IMR-90 (cell line): ENCODE data around the gene PRKCA. TPM values are rescaled to one million over a fixed set of nuclear protein-coding genes. Genes with fewer than 3 reads are reported as not detected.
A peak's percentile ranks its signal among the peaks of the same experiment; 100 is the strongest.

ENCODE experiments used
- ATAC-seq: fragments of 200-7000 bp; cut with Tn5 transposase; 2 replicates; pipeline ENCODE4 v1.9.1; 2020; ENCODE audit warnings: low read depth, mild to moderate bottlenecking, moderate library complexity
- BruUV-seq: library from RNA; stranded (reverse); fragments of 400-500 nt; replicated peaks from 2 replicates; lab custom pipeline; 2021; lab: Mats Ljungman, UMichigan
- CTCF ChIA-PET: fragments of 300-600 bp; formaldehyde crosslinking; extraction: SDS; loops from one replicate; lab custom pipeline; 2021; ENCODE audit warnings: antibody characterized with exemption; lab: Yijun Ruan, JAX
- POLR2A ChIA-PET: fragments of 300-600 bp; sonication (Branson Sonifier 250); formaldehyde crosslinking; loops from one replicate; lab custom pipeline; 2022; ENCODE audit warnings: antibody characterized with exemption; ENCODE audit not compliant: unreplicated experiment; lab: Charles Lee
- DNase-seq: peaks from one replicate; pipeline ENCODE4 v3.0.0; 2013
- H2AFZ ChIP-seq: replicated peaks from 2 replicates; pipeline ENCODE3; 2013; ENCODE audit warnings: low read length, mild to moderate bottlenecking; ENCODE audit not compliant: poor library complexity
- H2AK5ac ChIP-seq: 2 replicates; pipeline ENCODE4 v1.6.1; 2013; ENCODE audit warnings: low read depth, low read length, inconsistent platforms
- H2AK9ac ChIP-seq: replicated peaks from 2 replicates; pipeline ENCODE3; 2013; ENCODE audit warnings: mild to moderate bottlenecking, low read depth, low read length, moderate library complexity; ENCODE audit not compliant: poor library complexity
- H2BK120ac ChIP-seq: 2 replicates; pipeline ENCODE4 v1.6.1; 2013; ENCODE audit warnings: low read depth, low read length, inconsistent platforms
- H2BK15ac ChIP-seq: 3 replicates; pipeline ENCODE4 v1.6.1; 2013; ENCODE audit warnings: low read depth, low read length, inconsistent platforms
- H2BK20ac ChIP-seq: 2 replicates; pipeline ENCODE4 v1.6.1; 2013; ENCODE audit warnings: low read depth, mild to moderate bottlenecking, inconsistent platforms, low read length, moderate library complexity
- H2BK5ac ChIP-seq: 2 replicates; pipeline ENCODE4 v1.6.1; 2013; ENCODE audit warnings: mild to moderate bottlenecking, low read depth, low read length, inconsistent platforms; ENCODE audit not compliant: poor library complexity, severe bottlenecking
- H3K14ac ChIP-seq: replicated peaks from 2 replicates; pipeline ENCODE4 v1.6.1; 2013; ENCODE audit warnings: low read depth, low read length, inconsistent platforms
- H3K18ac ChIP-seq: 2 replicates; pipeline ENCODE4 v1.6.1; 2013; ENCODE audit warnings: low read depth, low read length, control low read depth
- H3K23ac ChIP-seq: 2 replicates; pipeline ENCODE4 v1.6.1; 2013; ENCODE audit warnings: low read depth, low read length, inconsistent platforms
- H3K27ac ChIP-seq: 2 replicates; pipeline ENCODE4 v1.5.1; 2013; ENCODE audit warnings: mild to moderate bottlenecking, control low read depth, low read length; ENCODE audit not compliant: insufficient read depth
- H3K27me3 ChIP-seq: 2 replicates; pipeline ENCODE4 v1.6.1; 2013; ENCODE audit warnings: low read length; ENCODE audit not compliant: control insufficient read depth, insufficient read depth
- H3K36me3 ChIP-seq: 2 replicates; pipeline ENCODE4 v1.6.1; 2013; ENCODE audit warnings: low read length, mixed read lengths; ENCODE audit not compliant: control insufficient read depth, insufficient read depth
- H3K4ac ChIP-seq: 2 replicates; pipeline ENCODE4 v1.6.1; 2013; ENCODE audit warnings: low read depth, low read length, inconsistent platforms
- H3K4me1 ChIP-seq: 2 replicates; pipeline ENCODE4 v1.6.1; 2013; ENCODE audit warnings: low read length, mixed read lengths; ENCODE audit not compliant: control insufficient read depth, insufficient read depth
- H3K4me2 ChIP-seq: 2 replicates; pipeline ENCODE4 v1.6.1; 2013; ENCODE audit warnings: low read depth, mild to moderate bottlenecking, control low read depth, low read length, moderate library complexity
- H3K4me3 ChIP-seq: 2 replicates; pipeline ENCODE4 v1.5.1; 2013; ENCODE audit warnings: low read depth, mild to moderate bottlenecking, control low read depth, low read length, moderate library complexity; ENCODE audit not compliant: insufficient read depth
- H3K56ac ChIP-seq: 2 replicates; pipeline ENCODE4 v1.6.1; 2013; ENCODE audit warnings: low read length, inconsistent platforms; ENCODE audit not compliant: insufficient read depth; ENCODE audit errors: extremely low read depth
- H3K79me1 ChIP-seq, 2 experiments: 2 replicates each; pipeline ENCODE4 v1.6.1; 2013; ENCODE audit warnings: low read length in 2 of 2, inconsistent platforms in 1 of 2, low read depth in 1 of 2
- H3K9ac ChIP-seq: 2 replicates; pipeline ENCODE4 v1.6.1; 2013; ENCODE audit warnings: low read depth, low read length, control low read depth
- H3K9me1 ChIP-seq: 2 replicates; pipeline ENCODE4 v1.6.1; 2013; ENCODE audit warnings: low read length, inconsistent platforms; ENCODE audit not compliant: insufficient read depth
- H3K9me3 ChIP-seq: 2 replicates; pipeline ENCODE4 v1.6.1; 2013; ENCODE audit warnings: low read length; ENCODE audit not compliant: control insufficient read depth, insufficient read depth
- H4K20me1 ChIP-seq: 2 replicates; pipeline ENCODE4 v1.6.1; 2013; ENCODE audit warnings: low read length, inconsistent platforms; ENCODE audit not compliant: insufficient read depth
- H4K5ac ChIP-seq: 2 replicates; pipeline ENCODE4 v1.6.1; 2013; ENCODE audit warnings: mild to moderate bottlenecking, low read depth, low read length, control low read depth
- H4K8ac ChIP-seq, 2 experiments: 2 replicates each; pipeline ENCODE4 v1.6.1; 2013; ENCODE audit warnings: low read depth in 2 of 2, low read length in 2 of 2, control low read depth in 1 of 2, inconsistent platforms in 1 of 2
- H4K91ac ChIP-seq: 2 replicates; pipeline ENCODE4 v1.6.1; 2013; ENCODE audit warnings: low read depth, low read length, inconsistent platforms; ENCODE audit not compliant: insufficient read depth
- CEBPB ChIP-seq: IDR thresholded peaks from 2 replicates; pipeline ENCODE4 v1.6.1; 2012; ENCODE audit warnings: low read depth, low read length, improper control_type of control experiment
- FOS ChIP-seq: fragments of 150-350 bp; IDR thresholded peaks from 2 replicates; pipeline ENCODE4 v1.6.1; 2016; ENCODE audit warnings: low read depth, low read length
- MAZ ChIP-seq: IDR thresholded peaks from 2 replicates; pipeline ENCODE4 v1.6.1; 2012; ENCODE audit warnings: low read depth, mild to moderate bottlenecking, low read length, improper control_type of control experiment, moderate library complexity, borderline replicate concordance
- RFX5 ChIP-seq: IDR thresholded peaks from 2 replicates; pipeline ENCODE4 v1.8.0; 2012; ENCODE audit warnings: low read depth, mild to moderate bottlenecking, low read length, moderate library complexity
- WGBS, 2 experiments: methylation state at CpG; one replicate each; pipeline versions ENCODE4 v1.1.5 to v1.1.7; 2013; ENCODE audit warnings: missing lambda C conversion rate in 2 of 2; ENCODE audit not compliant: insufficient read length in 1 of 2; ENCODE audit errors: extremely low coverage in 2 of 2; 5-methylcytosine and 5-hydroxymethylcytosine counted together
- dilution Hi-C: fragments of 300-500 bp; cut with HindIII; formaldehyde crosslinking; loops from one replicate; pipeline ENCODE4 v1.14.3; 2018; ENCODE audit warnings: low sequenced_read_pairs; ENCODE audit not compliant: unreplicated experiment
- in situ Hi-C: fragments of 300-500 bp; cut with MboI; formaldehyde crosslinking; loops from 3 replicates; pipeline ENCODE4 v1.14.3; 2019; ENCODE audit warnings: low sequenced_read_pairs, inconsistent platforms, mixed read lengths
- intact Hi-C: fragments of 100-400 bp; cut with micrococcal nuclease; formaldehyde crosslinking; loops from 2 replicates; pipeline ENCODE4 v1.10.0; 2022
- polyA plus RNA-seq, 3 experiments: library from polyadenylated mRNA; depleted of rRNA; stranded (reverse); fragments of >200 nt; gene quantifications; 2 replicates each; pipeline ENCODE4 v1.2.3, GENCODE V29; 2012; ENCODE audit warnings: low replicate concordance in 1 of 3
- total RNA-seq: library from RNA; depleted of rRNA; stranded (reverse); fragments of >200 nt; gene quantifications from 2 replicates; pipeline ENCODE4 v1.2.3, GENCODE V29; 2012
- TF ChIP-seq, protein P1 (sequence below): fragments of 150-350 bp; IDR thresholded peaks from 2 replicates; pipeline ENCODE4 v1.6.1; 2017; ENCODE audit warnings: mild to moderate bottlenecking, antibody characterized with exemption, low read length, low read depth

The PRKCA gene
- total and polyA plus RNA-seq, 2 of the 4 experiments (the other 2 are of a cell fraction), result 31.0 to 46.0 TPM

DNA sequence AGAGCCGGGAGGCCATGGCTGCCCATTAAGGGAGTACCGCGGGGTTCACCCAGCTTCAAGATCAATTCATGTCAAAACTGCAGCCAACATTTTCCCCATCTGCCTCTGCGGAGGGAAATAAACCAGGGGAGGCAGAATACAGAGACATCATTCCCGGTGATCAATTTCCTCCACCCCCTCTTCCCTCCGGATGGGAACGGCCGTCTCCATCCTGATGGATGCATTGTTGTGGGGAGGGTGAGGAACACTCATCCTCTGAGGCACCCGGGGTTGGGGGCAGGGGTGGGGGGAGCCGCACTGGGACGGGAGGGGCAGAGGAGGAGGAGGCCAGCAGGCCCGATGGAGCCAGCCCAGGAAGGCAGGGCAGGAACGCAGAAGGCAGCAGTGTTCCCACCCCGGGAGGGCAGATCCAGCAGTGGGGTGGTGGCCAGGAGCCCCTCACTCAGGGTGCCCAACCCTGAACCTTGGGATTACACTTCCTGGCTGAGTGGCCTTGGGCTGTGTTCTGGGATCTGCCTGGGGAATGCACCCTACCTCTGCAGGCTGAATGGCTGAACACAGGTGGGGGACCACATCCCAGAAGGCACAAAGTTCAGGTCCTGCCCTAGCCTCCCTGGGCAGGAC is 546.7 kb downstream of the PRKCA start:
- no peak overlapping the region for H3K27ac ChIP-seq
- no peaks in the 10 kb centered on the region for H3K36me3 ChIP-seq
- no peak overlapping the region for H3K9ac ChIP-seq
- no peak overlapping the region for H4K91ac ChIP-seq
- H3K4me2 ChIP-seq, result no peak overlapping the region
- H3K18ac ChIP-seq, result no peak overlapping the region
- TF ChIP-seq MAZ, result no peak
- TF ChIP-seq FOS, result no peak
- no peak for TF ChIP-seq CEBPB
- TF ChIP-seq RFX5, result no peak
- TF ChIP-seq, protein P1, sequence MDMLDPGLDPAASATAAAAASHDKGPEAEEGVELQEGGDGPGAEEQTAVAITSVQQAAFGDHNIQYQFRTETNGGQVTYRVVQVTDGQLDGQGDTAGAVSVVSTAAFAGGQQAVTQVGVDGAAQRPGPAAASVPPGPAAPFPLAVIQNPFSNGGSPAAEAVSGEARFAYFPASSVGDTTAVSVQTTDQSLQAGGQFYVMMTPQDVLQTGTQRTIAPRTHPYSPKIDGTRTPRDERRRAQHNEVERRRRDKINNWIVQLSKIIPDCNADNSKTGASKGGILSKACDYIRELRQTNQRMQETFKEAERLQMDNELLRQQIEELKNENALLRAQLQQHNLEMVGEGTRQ, result no peak
- no peak overlapping the region for H2AK5ac ChIP-seq
- ChIA-PET POLR2A (no interaction called here), CTCF (no interaction called here)
- no peak overlapping the region for H4K5ac ChIP-seq
- no peak overlapping the region for H4K8ac ChIP-seq
- H3K9me1 ChIP-seq, result no peaks in the 10 kb centered on the region
- no peaks in the 10 kb centered on the region for H3K9me3 ChIP-seq
- no peak overlapping the region for H2BK15ac ChIP-seq
- no peak overlapping the region for H3K23ac ChIP-seq
- H3K56ac ChIP-seq, result no peak overlapping the region
- no peaks in the 10 kb centered on the region; the same call in 1 of the 2 replicates for H4K20me1 ChIP-seq
- no peaks in the 10 kb centered on the region for H3K4me1 ChIP-seq
- H2AFZ ChIP-seq, result no peak overlapping the region
- no peak overlapping the region for H3K14ac ChIP-seq
- BruUV-seq, result no TSS peak
- H2BK5ac ChIP-seq, result no peak overlapping the region
- H2BK20ac ChIP-seq, result no peak overlapping the region
- H3K79me1 ChIP-seq, result no peaks in the 10 kb centered on the region
- no peak overlapping the region for H3K4me3 ChIP-seq
- WGBS, 2 experiments, result no CpG with 5 or more reads among the region's 14 CpGs
- ATAC-seq, result no peak
- H3K27me3 ChIP-seq, result peaks cover 6% of the 10 kb centered on the region
- dilution Hi-C loops, result no loop called here
- H2AK9ac ChIP-seq, result peak overlapping the region; percentile 76
- no peak for DNase-seq
- intact Hi-C loops, result loop anchor here (10.0 kb wide), 1 partner anchor 1094 kb away; no protein-coding TSS in a partner anchor
- H3K4ac ChIP-seq, result no peak overlapping the region
- in situ Hi-C loops, result no loop called here
- no peak overlapping the region for H2BK120ac ChIP-seq
